K562 (cell line): ENCODE results near the gene TRAF3IP3. TPM values are rescaled to one million over a fixed set of nuclear protein-coding genes. Genes with fewer than 3 reads are reported as not detected.
A peak's percentile ranks its signal among the peaks of the same experiment; 100 is the strongest.

Experiments
- ETS2 ChIP-seq: IDR thresholded peaks from 2 replicates; pipeline ENCODE4 v1.6.1; 2016; ENCODE audit warnings: borderline replicate concordance, missing genetic modification characterization, mild to moderate bottlenecking, moderate library complexity, missing compliant biosample characterization; ENCODE audit not compliant: poor library complexity, severe bottlenecking
- GTF2E2 ChIP-seq: fragments of 200-800 bp; sonication (Bioruptor generic); IDR thresholded peaks from 2 replicates; pipeline ENCODE4 v1.6.1; 2016; ENCODE audit warnings: missing genetic modification characterization, missing compliant biosample characterization
- HNRNPL ChIP-seq: fragments of 200-400 bp; formaldehyde crosslinking; IDR thresholded peaks from 2 replicates; pipeline ENCODE4 v1.6.1; 2017; ENCODE audit warnings: low read depth, mild to moderate bottlenecking, low read length
- MCM7 ChIP-seq, 2 experiments: fragments of 450-650 bp; IDR thresholded peaks; 2 replicates each; pipeline ENCODE4 v1.6.1; 2016 to 2018
- MTF1 ChIP-seq: fragments of 250-450 bp; sonication (Bioruptor Pico); IDR thresholded peaks from 2 replicates; pipeline ENCODE4 v1.9.0; 2021; ENCODE audit warnings: moderate library complexity, mild to moderate bottlenecking, inconsistent platforms, borderline replicate concordance
- NCOA4 ChIP-seq: fragments of 450-650 bp; IDR thresholded peaks from 2 replicates; pipeline ENCODE4 v1.6.1; 2018; ENCODE audit warnings: mild to moderate bottlenecking; ENCODE audit not compliant: partially characterized antibody
- RBM25 ChIP-seq: fragments of 200-400 bp; formaldehyde crosslinking; IDR thresholded peaks from 2 replicates; pipeline ENCODE4 v1.6.1; 2018; ENCODE audit warnings: low read length, low read depth, moderate library complexity; ENCODE audit not compliant: severe bottlenecking
- RBM34 ChIP-seq: fragments of 200-400 bp; formaldehyde crosslinking; IDR thresholded peaks from 2 replicates; pipeline ENCODE4 v1.6.1; 2018; ENCODE audit warnings: low read length, borderline replicate concordance; ENCODE audit not compliant: insufficient read depth
- ZFP36 ChIP-seq: fragments of 150-350 bp; IDR thresholded peaks from 2 replicates; pipeline ENCODE4 v1.6.1; 2018; ENCODE audit warnings: low read length, low read depth; ENCODE audit not compliant: partially characterized antibody
- ZNF175 ChIP-seq: fragments of 200-800 bp; sonication (Bioruptor generic); IDR thresholded peaks from 2 replicates; pipeline ENCODE4 v1.6.1; 2016; ENCODE audit warnings: low read depth, mild to moderate bottlenecking, missing genetic modification characterization, missing compliant biosample characterization
- ZNF354B ChIP-seq: fragments of 250-450 bp; sonication (Bioruptor Pico); IDR thresholded peaks from 2 replicates; pipeline ENCODE4 v1.4.0; 2020
- polyA plus RNA-seq, 8 experiments: library from polyadenylated mRNA; depleted of rRNA in 4 of 8; stranded (reverse) in 5 of 8; unstranded in 3 of 8; fragments of >200 nt; fragmentation: Nextera tagmentation in 2 of 8; fragmentation: Illumina TruSeq in 1 of 8; extraction: Ambion mirVana in 2 of 8; extraction: Trizol in 1 of 8; gene quantifications; 2 replicates each; pipeline versions ENCODE4 v1.2.1 to v1.2.3, GENCODE V29; 2011 to 2014; ENCODE audit warnings: inconsistent platforms in 1 of 8, missing spikeins in 1 of 8
- total RNA-seq, 7 experiments: library from RNA; depleted of rRNA in 6 of 7; stranded (reverse); fragments of >200 nt in 6 of 7; fragmentation: Illumina TruSeq in 2 of 7; extraction: Trizol in 2 of 7; gene quantifications; 2 replicates each; pipeline versions ENCODE4 v1.2.1 to v1.2.3, GENCODE V29; 2011 to 2021; ENCODE audit warnings: low replicate concordance in 1 of 7
- TF ChIP-seq, protein P1 (sequence below): fragments of 450-650 bp; IDR thresholded peaks from 2 replicates; pipeline ENCODE4 v1.6.1; 2016; ENCODE audit warnings: mild to moderate bottlenecking, moderate library complexity
- TF ChIP-seq, protein P2 (sequence below): sonication (generic); formaldehyde crosslinking; IDR thresholded peaks from 2 replicates; pipeline ENCODE4 v1.9.0; 2022; ENCODE audit warnings: mild to moderate bottlenecking, missing genetic modification reagents
- TF ChIP-seq, protein P3 (sequence below): fragments of 450-650 bp; IDR thresholded peaks from one replicate; pipeline ENCODE4 v1.6.1; 2018; ENCODE audit warnings: mild to moderate bottlenecking, moderate library complexity; ENCODE audit not compliant: partially characterized antibody

TRAF3IP3 gene
- total and polyA plus RNA-seq, 9 of the 15 experiments (the other 6 are each of a cell fraction or from before 2014, with no cell fraction given) = 0.06 to 1.1 (median 0.31) TPM

DNA sequence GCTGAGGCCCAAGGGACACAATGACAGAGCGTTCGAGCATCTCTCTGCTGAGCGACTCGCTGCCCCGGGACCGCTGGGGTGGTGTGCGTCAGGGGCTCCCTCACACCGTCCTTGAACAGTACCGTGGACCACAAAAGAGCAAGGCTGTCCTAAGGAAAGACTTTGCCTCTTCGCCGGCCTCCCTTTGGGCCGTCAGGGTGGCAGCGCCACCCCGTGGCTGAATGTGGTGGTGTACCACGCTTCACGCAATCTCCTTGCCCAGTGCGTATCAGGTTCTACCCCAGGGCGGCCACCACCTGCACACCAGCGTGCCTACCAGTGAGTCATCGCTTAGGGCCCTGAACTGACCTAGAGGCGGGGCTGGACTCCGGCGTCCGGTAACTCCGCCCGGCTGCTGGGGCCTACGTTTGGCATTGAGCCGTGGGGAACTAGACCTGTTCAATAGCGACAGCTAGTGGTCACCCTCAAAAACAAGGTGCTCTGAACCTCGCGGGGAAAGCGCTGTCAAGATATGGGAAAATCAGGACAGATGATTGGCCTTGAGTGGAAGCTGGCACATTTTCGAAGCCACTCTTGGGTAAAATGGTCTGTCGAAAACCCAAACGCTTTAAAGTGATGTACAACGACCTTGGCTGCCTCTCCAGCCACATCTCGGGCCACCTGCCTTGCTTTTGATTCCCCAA lies 8.1 kb upstream of the TRAF3IP3 start (continued):
- TF ChIP-seq, protein P1, sequence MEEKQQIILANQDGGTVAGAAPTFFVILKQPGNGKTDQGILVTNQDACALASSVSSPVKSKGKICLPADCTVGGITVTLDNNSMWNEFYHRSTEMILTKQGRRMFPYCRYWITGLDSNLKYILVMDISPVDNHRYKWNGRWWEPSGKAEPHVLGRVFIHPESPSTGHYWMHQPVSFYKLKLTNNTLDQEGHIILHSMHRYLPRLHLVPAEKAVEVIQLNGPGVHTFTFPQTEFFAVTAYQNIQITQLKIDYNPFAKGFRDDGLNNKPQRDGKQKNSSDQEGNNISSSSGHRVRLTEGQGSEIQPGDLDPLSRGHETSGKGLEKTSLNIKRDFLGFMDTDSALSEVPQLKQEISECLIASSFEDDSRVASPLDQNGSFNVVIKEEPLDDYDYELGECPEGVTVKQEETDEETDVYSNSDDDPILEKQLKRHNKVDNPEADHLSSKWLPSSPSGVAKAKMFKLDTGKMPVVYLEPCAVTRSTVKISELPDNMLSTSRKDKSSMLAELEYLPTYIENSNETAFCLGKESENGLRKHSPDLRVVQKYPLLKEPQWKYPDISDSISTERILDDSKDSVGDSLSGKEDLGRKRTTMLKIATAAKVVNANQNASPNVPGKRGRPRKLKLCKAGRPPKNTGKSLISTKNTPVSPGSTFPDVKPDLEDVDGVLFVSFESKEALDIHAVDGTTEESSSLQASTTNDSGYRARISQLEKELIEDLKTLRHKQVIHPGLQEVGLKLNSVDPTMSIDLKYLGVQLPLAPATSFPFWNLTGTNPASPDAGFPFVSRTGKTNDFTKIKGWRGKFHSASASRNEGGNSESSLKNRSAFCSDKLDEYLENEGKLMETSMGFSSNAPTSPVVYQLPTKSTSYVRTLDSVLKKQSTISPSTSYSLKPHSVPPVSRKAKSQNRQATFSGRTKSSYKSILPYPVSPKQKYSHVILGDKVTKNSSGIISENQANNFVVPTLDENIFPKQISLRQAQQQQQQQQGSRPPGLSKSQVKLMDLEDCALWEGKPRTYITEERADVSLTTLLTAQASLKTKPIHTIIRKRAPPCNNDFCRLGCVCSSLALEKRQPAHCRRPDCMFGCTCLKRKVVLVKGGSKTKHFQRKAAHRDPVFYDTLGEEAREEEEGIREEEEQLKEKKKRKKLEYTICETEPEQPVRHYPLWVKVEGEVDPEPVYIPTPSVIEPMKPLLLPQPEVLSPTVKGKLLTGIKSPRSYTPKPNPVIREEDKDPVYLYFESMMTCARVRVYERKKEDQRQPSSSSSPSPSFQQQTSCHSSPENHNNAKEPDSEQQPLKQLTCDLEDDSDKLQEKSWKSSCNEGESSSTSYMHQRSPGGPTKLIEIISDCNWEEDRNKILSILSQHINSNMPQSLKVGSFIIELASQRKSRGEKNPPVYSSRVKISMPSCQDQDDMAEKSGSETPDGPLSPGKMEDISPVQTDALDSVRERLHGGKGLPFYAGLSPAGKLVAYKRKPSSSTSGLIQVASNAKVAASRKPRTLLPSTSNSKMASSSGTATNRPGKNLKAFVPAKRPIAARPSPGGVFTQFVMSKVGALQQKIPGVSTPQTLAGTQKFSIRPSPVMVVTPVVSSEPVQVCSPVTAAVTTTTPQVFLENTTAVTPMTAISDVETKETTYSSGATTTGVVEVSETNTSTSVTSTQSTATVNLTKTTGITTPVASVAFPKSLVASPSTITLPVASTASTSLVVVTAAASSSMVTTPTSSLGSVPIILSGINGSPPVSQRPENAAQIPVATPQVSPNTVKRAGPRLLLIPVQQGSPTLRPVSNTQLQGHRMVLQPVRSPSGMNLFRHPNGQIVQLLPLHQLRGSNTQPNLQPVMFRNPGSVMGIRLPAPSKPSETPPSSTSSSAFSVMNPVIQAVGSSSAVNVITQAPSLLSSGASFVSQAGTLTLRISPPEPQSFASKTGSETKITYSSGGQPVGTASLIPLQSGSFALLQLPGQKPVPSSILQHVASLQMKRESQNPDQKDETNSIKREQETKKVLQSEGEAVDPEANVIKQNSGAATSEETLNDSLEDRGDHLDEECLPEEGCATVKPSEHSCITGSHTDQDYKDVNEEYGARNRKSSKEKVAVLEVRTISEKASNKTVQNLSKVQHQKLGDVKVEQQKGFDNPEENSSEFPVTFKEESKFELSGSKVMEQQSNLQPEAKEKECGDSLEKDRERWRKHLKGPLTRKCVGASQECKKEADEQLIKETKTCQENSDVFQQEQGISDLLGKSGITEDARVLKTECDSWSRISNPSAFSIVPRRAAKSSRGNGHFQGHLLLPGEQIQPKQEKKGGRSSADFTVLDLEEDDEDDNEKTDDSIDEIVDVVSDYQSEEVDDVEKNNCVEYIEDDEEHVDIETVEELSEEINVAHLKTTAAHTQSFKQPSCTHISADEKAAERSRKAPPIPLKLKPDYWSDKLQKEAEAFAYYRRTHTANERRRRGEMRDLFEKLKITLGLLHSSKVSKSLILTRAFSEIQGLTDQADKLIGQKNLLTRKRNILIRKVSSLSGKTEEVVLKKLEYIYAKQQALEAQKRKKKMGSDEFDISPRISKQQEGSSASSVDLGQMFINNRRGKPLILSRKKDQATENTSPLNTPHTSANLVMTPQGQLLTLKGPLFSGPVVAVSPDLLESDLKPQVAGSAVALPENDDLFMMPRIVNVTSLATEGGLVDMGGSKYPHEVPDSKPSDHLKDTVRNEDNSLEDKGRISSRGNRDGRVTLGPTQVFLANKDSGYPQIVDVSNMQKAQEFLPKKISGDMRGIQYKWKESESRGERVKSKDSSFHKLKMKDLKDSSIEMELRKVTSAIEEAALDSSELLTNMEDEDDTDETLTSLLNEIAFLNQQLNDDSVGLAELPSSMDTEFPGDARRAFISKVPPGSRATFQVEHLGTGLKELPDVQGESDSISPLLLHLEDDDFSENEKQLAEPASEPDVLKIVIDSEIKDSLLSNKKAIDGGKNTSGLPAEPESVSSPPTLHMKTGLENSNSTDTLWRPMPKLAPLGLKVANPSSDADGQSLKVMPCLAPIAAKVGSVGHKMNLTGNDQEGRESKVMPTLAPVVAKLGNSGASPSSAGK = no peak; the same call in 1 of the 2 replicates
- TF ChIP-seq, protein P2, sequence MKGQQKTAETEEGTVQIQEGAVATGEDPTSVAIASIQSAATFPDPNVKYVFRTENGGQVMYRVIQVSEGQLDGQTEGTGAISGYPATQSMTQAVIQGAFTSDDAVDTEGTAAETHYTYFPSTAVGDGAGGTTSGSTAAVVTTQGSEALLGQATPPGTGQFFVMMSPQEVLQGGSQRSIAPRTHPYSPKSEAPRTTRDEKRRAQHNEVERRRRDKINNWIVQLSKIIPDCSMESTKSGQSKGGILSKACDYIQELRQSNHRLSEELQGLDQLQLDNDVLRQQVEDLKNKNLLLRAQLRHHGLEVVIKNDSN (CRISPR knock-in tag) = no peak
- TF ChIP-seq NCOA4 (no peak), ZFP36 (no peak), MCM7 (IDR thresholded peaks at IDR 0.05) (no peak), ZNF175 (CRISPR knock-in tag) (0 out of 2 replicates have a peak, but pooled peaks have one; percentile 44), RBM25 (no peak), ETS2 (tag) (no peak), RBM34 (no peak), ZNF354B (CRISPR knock-in tag) (no peak), GTF2E2 (tag) (no peak), HNRNPL (peak; percentile 80; the same call in 1 of the 2 replicates), MTF1 (CRISPR knock-in tag) (no peak)
- TF ChIP-seq, protein P3, sequence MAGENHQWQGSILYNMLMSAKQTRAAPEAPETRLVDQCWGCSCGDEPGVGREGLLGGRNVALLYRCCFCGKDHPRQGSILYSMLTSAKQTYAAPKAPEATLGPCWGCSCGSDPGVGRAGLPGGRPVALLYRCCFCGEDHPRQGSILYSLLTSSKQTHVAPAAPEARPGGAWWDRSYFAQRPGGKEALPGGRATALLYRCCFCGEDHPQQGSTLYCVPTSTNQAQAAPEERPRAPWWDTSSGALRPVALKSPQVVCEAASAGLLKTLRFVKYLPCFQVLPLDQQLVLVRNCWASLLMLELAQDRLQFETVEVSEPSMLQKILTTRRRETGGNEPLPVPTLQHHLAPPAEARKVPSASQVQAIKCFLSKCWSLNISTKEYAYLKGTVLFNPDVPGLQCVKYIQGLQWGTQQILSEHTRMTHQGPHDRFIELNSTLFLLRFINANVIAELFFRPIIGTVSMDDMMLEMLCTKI = no peak
